HCT116 (cell line): ENCODE measurements around the gene SCARF1. TPM values are rescaled to one million over a fixed set of nuclear protein-coding genes. Genes with fewer than 3 reads are reported as not detected.

Experiments used
- ATAC-seq: fragments of 200-7000 bp; cut with Tn5 transposase; 2 replicates; pipeline ENCODE4 v1.9.1; 2020; ENCODE audit warnings: mild to moderate bottlenecking, moderate library complexity
- BruUV-seq: library from RNA; stranded (reverse); fragments of 400-500 nt; replicated peaks from 2 replicates; lab custom pipeline; 2021; lab: Mats Ljungman, UMichigan
- CTCF ChIA-PET: fragments of 300-600 bp; sonication (Branson Sonifier 250); formaldehyde crosslinking; loops from one replicate; lab custom pipeline; 2021; ENCODE audit warnings: antibody characterized with exemption; lab: Charles Lee
- POLR2A ChIA-PET: fragments of 300-600, 350-600 bp; sonication (Branson Sonifier 250); formaldehyde crosslinking; loops from one replicate; lab custom pipeline; 2021; ENCODE audit warnings: antibody characterized with exemption; lab: Charles Lee
- RAD21 ChIA-PET, 2 experiments: fragments of 300-600 bp; sonication (Branson Sonifier 250); formaldehyde crosslinking; loops; one replicate each; lab custom pipeline; 2023; ENCODE audit warnings: low total read pairs in 2 of 2; ENCODE audit not compliant: uncharacterized antibody in 2 of 2, unreplicated experiment in 2 of 2, low non-redundant PET in 1 of 2; lab: Charles Lee
- DNase-seq: peaks from one replicate; pipeline ENCODE4 v3.0.0-alpha.2; 2010; ENCODE audit warnings: low read depth, low spot score
- H2AFZ ChIP-seq: fragments of 200-600 bp; shearing (Covaris generic), sonication (generic); 2 replicates; pipeline ENCODE4 v1.6.1; 2017; ENCODE audit warnings: low read depth, mixed run types, mixed read lengths, antibody characterized with exemption, low read length; ENCODE audit not compliant: poor library complexity, severe bottlenecking
- H3K27ac ChIP-seq: 2 replicates; pipeline ENCODE4 v1.5.1; 2012; ENCODE audit warnings: low read depth, low read length
- H3K27me3 ChIP-seq: fragments of 200-600 bp; sonication (generic); 2 replicates; pipeline ENCODE4 v1.6.1; 2016; ENCODE audit warnings: mixed run types, low read length, mixed read lengths; ENCODE audit not compliant: insufficient read depth
- H3K36me3 ChIP-seq, 2 experiments: fragments of 200-500 bp in 1 of 2; fragments of 200-600 bp in 1 of 2; sonication (Bioruptor generic) in 1 of 2; sonication (generic) in 1 of 2; 2 replicates each; pipeline versions ENCODE4 v1.5.1 to v1.6.1; 2014 to 2016; ENCODE audit warnings: low read length in 2 of 2, inconsistent platforms in 1 of 2, mixed read lengths in 1 of 2, mixed run types in 1 of 2; ENCODE audit not compliant: insufficient read depth in 2 of 2, control insufficient read depth in 1 of 2
- H3K4me1 ChIP-seq, 2 experiments: fragments of 200-600 bp in 1 of 2; sonication (generic) in 1 of 2; 2 replicates each; pipeline versions ENCODE4 v1.5.1 to v1.6.1; 2012 to 2017; ENCODE audit warnings: low read length in 2 of 2, inconsistent platforms in 1 of 2, mild to moderate bottlenecking in 1 of 2, mixed read lengths in 1 of 2, mixed run types in 1 of 2, moderate library complexity in 1 of 2; ENCODE audit not compliant: insufficient read depth in 2 of 2, control insufficient read depth in 1 of 2
- H3K4me2 ChIP-seq: fragments of 200-600 bp; sonication (generic); 2 replicates; pipeline ENCODE4 v1.6.1; 2017; ENCODE audit warnings: mixed run types, low read length, mixed read lengths
- H3K4me3 ChIP-seq, 2 experiments: fragments of 200-600 bp in 1 of 2; sonication (generic) in 1 of 2; replicated peaks in 1 of 2; 2 replicates each; pipeline ENCODE4 v1.5.1; 2011 to 2016; ENCODE audit warnings: low read length in 2 of 2, control low read depth in 1 of 2, low read depth in 1 of 2, mild to moderate bottlenecking in 1 of 2, mixed read lengths in 1 of 2, mixed run types in 1 of 2
- H3K79me2 ChIP-seq: fragments of 200-600 bp; sonication (generic); 2 replicates; pipeline ENCODE4 v1.6.1; 2017; ENCODE audit warnings: mild to moderate bottlenecking, mixed run types, low read length, moderate library complexity, mixed read lengths; ENCODE audit not compliant: insufficient read depth
- H3K9ac ChIP-seq: fragments of 200-600 bp; sonication (generic); 2 replicates; pipeline ENCODE4 v1.6.1; 2016; ENCODE audit warnings: low read length, mixed read lengths
- H3K9me2 ChIP-seq: fragments of 200-600 bp; sonication (generic), shearing (Covaris generic); 2 replicates; pipeline ENCODE4 v1.6.1; 2017; ENCODE audit warnings: mixed run types, mild to moderate bottlenecking, moderate library complexity; ENCODE audit not compliant: insufficient read depth
- H3K9me3 ChIP-seq, 2 experiments: fragments of 200-500 bp in 1 of 2; fragments of 200-600 bp in 1 of 2; sonication (Bioruptor generic) in 1 of 2; sonication (generic) in 1 of 2; 2 replicates each; pipeline ENCODE4 v1.6.1; 2014 to 2017; ENCODE audit warnings: low read length in 2 of 2, mixed read lengths in 2 of 2, inconsistent platforms in 1 of 2, low read depth in 1 of 2, mild to moderate bottlenecking in 1 of 2, mixed run types in 1 of 2, moderate library complexity in 1 of 2; ENCODE audit not compliant: control insufficient read depth in 1 of 2, insufficient read depth in 1 of 2
- H4K20me1 ChIP-seq: fragments of 200-600 bp; sonication (generic), shearing (Covaris generic); 2 replicates; pipeline ENCODE4 v1.6.1; 2017; ENCODE audit warnings: mixed run types, mild to moderate bottlenecking, moderate library complexity; ENCODE audit not compliant: insufficient read depth
- POLR2AphosphoS5 ChIP-seq: IDR thresholded peaks from 2 replicates; pipeline ENCODE4 v1.6.1; 2011; ENCODE audit warnings: mild to moderate bottlenecking, low read depth, low read length, moderate library complexity
- ZFX ChIP-seq: fragments of 450-650 bp; IDR thresholded peaks from 2 replicates; pipeline ENCODE4 v1.6.1; 2017
- ZNF274 ChIP-seq: fragments of 200-500 bp; sonication (Bioruptor generic); IDR thresholded peaks from 2 replicates; pipeline ENCODE4 v1.6.1; 2014; ENCODE audit warnings: mild to moderate bottlenecking, low read depth, low read length, inconsistent platforms
- intact Hi-C: fragments of 100-400 bp; cut with micrococcal nuclease; formaldehyde crosslinking; loops from 2 replicates; pipeline ENCODE4 v1.10.0; 2022
- total RNA-seq: library from RNA; stranded (reverse); gene quantifications from one replicate; pipeline ENCODE4 v1.2.1, GENCODE V29; 2021; ENCODE audit not compliant: unreplicated experiment
- TF ChIP-seq, protein P1 (sequence below): IDR thresholded peaks from 2 replicates; pipeline ENCODE4 v1.6.1; 2012
- TF ChIP-seq, protein P2 (sequence below): IDR thresholded peaks from 2 replicates; pipeline ENCODE4 v1.6.1; 2012; ENCODE audit warnings: low read depth
- TF ChIP-seq, protein P3 (sequence below): IDR thresholded peaks from 2 replicates; pipeline ENCODE4 v1.6.1; 2012

The SCARF1 gene
- total RNA-seq, 1 experiment from 2014 or later = 2.2 TPM

DNA sequence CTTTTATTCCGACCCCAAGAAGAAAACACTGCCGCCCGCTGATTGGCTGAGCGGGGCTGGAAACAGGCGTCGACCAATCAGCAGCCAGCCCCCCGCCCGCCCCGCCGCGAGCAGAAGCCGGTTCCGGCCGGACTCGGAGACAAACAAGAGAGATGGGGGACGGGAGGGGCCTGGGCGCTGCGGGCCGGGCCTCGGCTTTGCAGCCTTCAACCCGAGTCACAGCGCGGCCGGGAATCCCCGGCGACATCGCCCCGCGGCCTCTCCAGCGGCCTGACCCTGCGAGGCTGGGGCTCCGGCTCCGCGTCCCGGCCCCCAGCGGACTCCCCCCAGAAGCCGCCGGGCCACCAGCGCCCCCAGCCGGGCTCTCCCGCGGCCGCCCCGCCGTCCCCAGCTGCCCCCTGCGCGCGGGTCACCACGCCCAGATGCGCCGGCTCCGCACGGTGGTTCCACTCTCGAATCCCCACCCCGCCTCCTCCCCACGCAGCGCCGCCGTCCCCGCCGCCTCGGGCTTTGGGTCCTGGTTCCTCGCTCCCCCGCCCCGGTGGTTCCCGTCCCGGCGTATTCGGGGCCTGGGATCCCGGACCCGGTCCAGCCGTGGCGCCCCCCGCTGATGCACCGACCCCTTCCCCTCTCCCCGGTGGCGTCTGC is 16.6 kb downstream of the SCARF1 start (continued):
- TF ChIP-seq POLR2AphosphoS5 (peak; percentile 52), ZNF274 (no peak)
- TF ChIP-seq, protein P1, sequence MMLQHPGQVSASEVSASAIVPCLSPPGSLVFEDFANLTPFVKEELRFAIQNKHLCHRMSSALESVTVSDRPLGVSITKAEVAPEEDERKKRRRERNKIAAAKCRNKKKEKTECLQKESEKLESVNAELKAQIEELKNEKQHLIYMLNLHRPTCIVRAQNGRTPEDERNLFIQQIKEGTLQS = no peak

DNA sequence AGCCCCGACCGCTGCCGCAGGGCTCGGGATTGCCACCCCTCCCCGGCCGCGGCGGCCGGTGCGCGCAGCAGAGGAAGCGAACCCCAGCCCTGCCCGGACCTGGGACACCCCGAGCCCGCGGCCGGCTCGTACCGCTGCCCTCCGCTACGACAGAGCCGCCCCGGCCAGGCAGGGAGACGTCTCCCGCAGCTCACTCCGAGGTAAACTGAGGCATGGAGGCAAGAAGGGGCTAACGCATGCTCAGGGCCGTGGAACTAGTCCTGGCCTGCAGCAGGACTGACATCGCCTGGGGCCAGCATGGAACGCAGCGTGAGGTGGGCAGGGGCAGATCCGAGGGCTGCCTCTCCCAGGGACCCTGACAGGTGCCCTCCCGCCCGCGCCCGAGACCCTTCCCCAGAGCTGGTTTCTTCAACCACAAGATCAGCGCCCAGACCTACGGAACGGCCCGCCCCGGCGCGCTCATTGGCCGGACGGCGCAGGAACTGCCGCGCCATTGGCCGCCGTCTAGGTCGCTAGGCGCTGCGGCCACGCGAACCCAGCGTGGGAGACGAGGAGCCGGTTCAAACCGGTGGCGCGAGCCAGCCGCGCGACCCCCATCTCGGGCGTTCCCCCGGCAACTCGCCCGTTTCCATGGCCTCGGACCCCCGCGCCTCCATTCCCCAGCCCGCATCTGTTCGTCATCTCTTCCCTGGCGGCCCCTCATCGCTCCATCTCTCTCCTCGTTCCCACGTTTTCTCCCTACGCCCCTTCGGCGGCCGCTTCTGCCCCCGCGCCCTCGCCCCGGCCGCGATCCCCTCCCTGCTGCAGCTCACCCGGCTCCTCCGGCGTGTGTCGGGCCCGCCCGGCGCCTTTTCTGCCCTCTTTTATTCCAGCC is 17.3 kb downstream of the SCARF1 start, which contains the start of gene SLC43A2:
SLC43A2 (minus strand) TSS at position 853 of the 874 bp plus-strand sequence. CDS start 960 bp downstream, outside the sequence.
- intact Hi-C loops = no loop called here

More for the DNA sequence above, 17.3 kb downstream of the SCARF1 start, which contains the start of gene SLC43A2:
- H3K9me3 ChIP-seq = no peaks in the 10 kb centered on the region
- ChIA-PET RAD21 (interaction anchor here (2.2 to 2.5 kb wide), 2 partner anchors 54 kb away, joined by 23 to 25 read pairs; no protein-coding TSS in a partner anchor), POLR2A (interaction anchor here (1.0 to 3.8 kb wide), 5 partner anchors 10 to 165 kb away, joined by 3 to 16 read pairs (median 5); partner anchors contain the start of gene RILP), CTCF (interaction anchor here (0.6 to 3.6 kb wide), 5 partner anchors 11 to 237 kb away, joined by 3 to 113 read pairs (median 22); partner anchors contain the start of gene RILP)
- H3K9me2 ChIP-seq = no peaks in the 10 kb centered on the region
- H4K20me1 ChIP-seq = no peaks in the 10 kb centered on the region
- no peaks in the 10 kb centered on the region for H3K79me2 ChIP-seq
- peak within 1 kb of the TSS; percentile 100 for H3K4me2 ChIP-seq
- peaks cover 13 to 41% of the 10 kb centered on the region in 2 experiments for H3K4me1 ChIP-seq
- H3K9ac ChIP-seq = peak within 1 kb of the TSS; percentile 92
- no TSS peak for BruUV-seq
- ATAC-seq (peak; percentile 85), DNase-seq (peak; percentile 48)
- TF ChIP-seq ZFX (0 out of 2 replicates have a peak, but pooled peaks have one; percentile 6), POLR2AphosphoS5 (peak; percentile 28; the same call in 1 of the 2 replicates)
- TF ChIP-seq, protein P2, sequence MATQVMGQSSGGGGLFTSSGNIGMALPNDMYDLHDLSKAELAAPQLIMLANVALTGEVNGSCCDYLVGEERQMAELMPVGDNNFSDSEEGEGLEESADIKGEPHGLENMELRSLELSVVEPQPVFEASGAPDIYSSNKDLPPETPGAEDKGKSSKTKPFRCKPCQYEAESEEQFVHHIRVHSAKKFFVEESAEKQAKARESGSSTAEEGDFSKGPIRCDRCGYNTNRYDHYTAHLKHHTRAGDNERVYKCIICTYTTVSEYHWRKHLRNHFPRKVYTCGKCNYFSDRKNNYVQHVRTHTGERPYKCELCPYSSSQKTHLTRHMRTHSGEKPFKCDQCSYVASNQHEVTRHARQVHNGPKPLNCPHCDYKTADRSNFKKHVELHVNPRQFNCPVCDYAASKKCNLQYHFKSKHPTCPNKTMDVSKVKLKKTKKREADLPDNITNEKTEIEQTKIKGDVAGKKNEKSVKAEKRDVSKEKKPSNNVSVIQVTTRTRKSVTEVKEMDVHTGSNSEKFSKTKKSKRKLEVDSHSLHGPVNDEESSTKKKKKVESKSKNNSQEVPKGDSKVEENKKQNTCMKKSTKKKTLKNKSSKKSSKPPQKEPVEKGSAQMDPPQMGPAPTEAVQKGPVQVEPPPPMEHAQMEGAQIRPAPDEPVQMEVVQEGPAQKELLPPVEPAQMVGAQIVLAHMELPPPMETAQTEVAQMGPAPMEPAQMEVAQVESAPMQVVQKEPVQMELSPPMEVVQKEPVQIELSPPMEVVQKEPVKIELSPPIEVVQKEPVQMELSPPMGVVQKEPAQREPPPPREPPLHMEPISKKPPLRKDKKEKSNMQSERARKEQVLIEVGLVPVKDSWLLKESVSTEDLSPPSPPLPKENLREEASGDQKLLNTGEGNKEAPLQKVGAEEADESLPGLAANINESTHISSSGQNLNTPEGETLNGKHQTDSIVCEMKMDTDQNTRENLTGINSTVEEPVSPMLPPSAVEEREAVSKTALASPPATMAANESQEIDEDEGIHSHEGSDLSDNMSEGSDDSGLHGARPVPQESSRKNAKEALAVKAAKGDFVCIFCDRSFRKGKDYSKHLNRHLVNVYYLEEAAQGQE = no peak
- TF ChIP-seq, protein P3, sequence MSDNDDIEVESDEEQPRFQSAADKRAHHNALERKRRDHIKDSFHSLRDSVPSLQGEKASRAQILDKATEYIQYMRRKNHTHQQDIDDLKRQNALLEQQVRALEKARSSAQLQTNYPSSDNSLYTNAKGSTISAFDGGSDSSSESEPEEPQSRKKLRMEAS = peak; percentile 55; the same call in 1 of the 2 replicates
- no peaks in the 10 kb centered on the region for H3K36me3 ChIP-seq
- H2AFZ ChIP-seq = peak within 1 kb of the TSS; percentile 82
- peak within 1 kb of the TSS; percentile 85 to 93 for H3K4me3 ChIP-seq
- H3K27ac ChIP-seq = peak within 1 kb of the TSS; percentile 65
- H3K27me3 ChIP-seq = no peaks in the 10 kb centered on the region
